Measurements from ENCODE around the gene MGST1. TPM values are rescaled to one million over a fixed set of nuclear protein-coding genes. Genes with fewer than 3 reads are reported as not detected.

MGST1 gene
- total and polyA plus RNA-seq, 2 experiments from 2014 or later = 297 to 1,400 TPM

GRCh38 chr12:16350682-16351081 lies 3.2 kb downstream of the MGST1 start:
- no peak overlapping the region for H2AFZ ChIP-seq
- peak overlapping the region; percentile 95 for H3K4me3 Mint-ChIP-seq
- no peaks in the 10 kb centered on the region for H3F3A ChIP-seq (replicated peaks; ENCODE audit: low read depth)
- DNase-seq (ENCODE audit: low spot score) = no peak
- H3K4me1 Mint-ChIP-seq = peaks cover 44% of the 10 kb centered on the region
- H3K4me1 ChIP-seq (ENCODE audit: insufficient read depth) = peaks cover 29% of the 10 kb centered on the region
- H3K79me2 ChIP-seq (replicated peaks; ENCODE audit: insufficient read depth) = peaks cover 94% of the 10 kb centered on the region
- no peak for TF ChIP-seq REST (IDR thresholded peaks at IDR 0.05; ENCODE audit: unreplicated experiment)
- TF ChIP-seq ETS1 (IDR thresholded peaks at IDR 0.05) = no peak
- TF ChIP-seq STAT1 (IDR thresholded peaks at IDR 0.05; ENCODE audit: unreplicated experiment) = no peak
- TF ChIP-seq JUNB (IDR thresholded peaks at IDR 0.05; ENCODE audit: unreplicated experiment) = no peak
- no peak for TF ChIP-seq ZNF331 (CRISPR knock-in tag; IDR thresholded peaks at IDR 0.05; ENCODE audit: low read depth)
- TF ChIP-seq EZH2 (IDR thresholded peaks at IDR 0.05; ENCODE audit: low read depth, unreplicated experiment) = no peak
- no peak for TF ChIP-seq POLR2AphosphoS5 (IDR thresholded peaks at IDR 0.05; ENCODE audit: low read depth)
- TF ChIP-seq CTCF (conservative IDR thresholded peaks at IDR 0.05; ENCODE audit: low read depth in 2 of 2) = no peak
- no peak for TF ChIP-seq NANOG (IDR thresholded peaks at IDR 0.05; ENCODE audit: borderline replicate concordance)
- no peak for TF ChIP-seq CREB1 (CRISPR knock-in tag; IDR thresholded peaks at IDR 0.05; ENCODE audit: low read depth)
- no peak for TF ChIP-seq EZH2phosphoT487 (IDR thresholded peaks at IDR 0.05; ENCODE audit: unreplicated experiment)
- no peak for TF ChIP-seq ZNF114 (CRISPR knock-in tag; IDR thresholded peaks at IDR 0.05)
- peaks cover 25% of the 10 kb centered on the region; the same call in 1 of the 2 replicates for H3K36me3 ChIP-seq (ENCODE audit: insufficient read depth)
- H3K36me3 Mint-ChIP-seq (ENCODE audit: low read depth) = peaks cover 66% of the 10 kb centered on the region
- H3K27me3 ChIP-seq (ENCODE audit: insufficient read depth) = no peaks in the 10 kb centered on the region
- peak overlapping the region; percentile 86 for H3K4me2 ChIP-seq
- H3K4me3 ChIP-seq = peak overlapping the region; percentile 71
- peaks cover 2% of the 10 kb centered on the region for H3K27me3 Mint-ChIP-seq (ENCODE audit: insufficient read depth, low read depth, poor library complexity)
- H3K9me2 ChIP-seq (ENCODE audit: insufficient read depth) = no peaks in the 10 kb centered on the region
- H3K9me3 Mint-ChIP-seq = no peaks in the 10 kb centered on the region; the same call in 2 of the 3 replicates
- no peak overlapping the region for H3K27ac Mint-ChIP-seq
- H4K20me1 ChIP-seq (replicated peaks; ENCODE audit: insufficient read depth) = peaks cover 62% of the 10 kb centered on the region
- H3K27ac ChIP-seq (ENCODE audit: low read depth) = peak overlapping the region; percentile 2; the same call in 1 of the 2 replicates
- no peak for ATAC-seq
